ENCODE results near the gene PTPN12.
"Not testable (repeated sequence)": the region's sequence is repeated elsewhere in the genome, so short reads cannot be mapped to it uniquely, and the experiment has no call there.

PTPN12 gene

GRCh38 chr7:77580762-77581350 is 43.8 kb downstream of the PTPN12 start:
- no peak for DNase-seq

GRCh38 chr7:77587272-77587671 is 50.2 kb downstream of the PTPN12 start:
- no peak for DNase-seq

GRCh38 chr7:77600952-77601351 is 63.9 kb downstream of the PTPN12 start:
- DNase-seq: no peak

GRCh38 chr7:77606562-77606961 is 69.5 kb downstream of the PTPN12 start:
- DNase-seq: no peak

- no peak for DNase-seq
Measured at GRCh38 chr7:77619314-77619713, 82.2 kb downstream of the PTPN12 start.

- no peak for DNase-seq
Measured at GRCh38 chr7:77626586-77627308, 89.7 kb downstream of the PTPN12 start.

GRCh38 chr7:77627309-77627676 is 90.2 kb downstream of the PTPN12 start:
- DNase-seq: no peak

- DNase-seq: no peak
Measured at GRCh38 chr7:77629797-77630196, 92.7 kb downstream of the PTPN12 start.

- DNase-seq: no peak
Measured at GRCh38 chr7:77631820-77632219, 94.7 kb downstream of the PTPN12 start.

GRCh38 chr7:77644774-77645173 is 107.7 kb downstream of the PTPN12 start:
- DNase-seq: no peak

- no peak for DNase-seq
Measured at GRCh38 chr7:77648742-77649338, 111.7 kb downstream of the PTPN12 start.

GRCh38 chr7:77649716-77650349 is 112.7 kb downstream of the PTPN12 start:
- no peak for DNase-seq

- peak in 1 of 2 donors; percentile 16 for DNase-seq
Measured at GRCh38 chr7:77651575-77652162, 114.6 kb downstream of the PTPN12 start.

- DNase-seq: not testable (repeated sequence)
Measured at GRCh38 chr7:77652826-77653225, 115.7 kb downstream of the PTPN12 start.

- DNase-seq: no peak
Measured at GRCh38 chr7:77653572-77653971, 116.5 kb downstream of the PTPN12 start.

- no peak for DNase-seq
Measured at GRCh38 chr7:77655356-77655755, 118.3 kb downstream of the PTPN12 start.

- DNase-seq: no peak
Measured at GRCh38 chr7:77655836-77656455, 118.9 kb downstream of the PTPN12 start.

GRCh38 chr7:77657427-77658224 is 120.5 kb downstream of the PTPN12 start:
- DNase-seq: peak in 1 of 2 donors; percentile 19

GRCh38 chr7:77658928-77659327 is 121.8 kb downstream of the PTPN12 start:
- no peak for DNase-seq

GRCh38 chr7:77661816-77662215 is 124.7 kb downstream of the PTPN12 start:
- no peak for DNase-seq

- no peak for DNase-seq
Measured at GRCh38 chr7:77662869-77663268, 125.8 kb downstream of the PTPN12 start.

- no peak for DNase-seq
Measured at GRCh38 chr7:77664715-77665114, 127.6 kb downstream of the PTPN12 start.

All from hippocampal formation (tissue), 2 donors.